ENCODE measurements around the gene NCOA1. TPM values are rescaled to one million over a fixed set of nuclear protein-coding genes. Genes with fewer than 3 reads are reported as not detected.

The NCOA1 gene
- total and polyA plus RNA-seq, 2 experiments from 2014 or later = 32.5 to 51.7 TPM

DNA sequence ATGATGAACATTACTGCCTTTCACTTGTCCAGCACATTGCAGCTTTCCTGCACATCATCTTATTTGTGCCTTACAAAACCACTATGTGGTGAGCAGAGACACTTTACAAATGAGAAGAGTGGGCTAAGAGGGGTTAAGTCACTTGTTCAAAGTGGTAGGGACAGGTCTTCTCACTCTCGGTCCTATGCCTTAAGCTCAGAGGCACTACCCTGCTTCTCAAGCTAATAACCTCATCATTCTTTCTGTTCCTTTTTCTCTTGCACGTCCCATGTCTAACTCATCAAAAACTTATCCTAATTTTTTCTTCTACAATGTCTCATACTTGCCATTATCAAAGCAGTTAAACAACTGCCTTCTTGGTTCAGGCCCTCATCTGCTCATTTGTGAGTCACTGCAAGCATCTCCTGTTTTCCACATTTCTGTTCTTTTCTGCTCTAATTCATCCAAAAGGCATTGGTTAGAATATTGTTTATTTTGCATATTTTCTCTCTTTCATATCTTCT, 21.9 kb upstream of the NCOA1 start:
- no peak for TF ChIP-seq EZH2phosphoT487 (IDR thresholded peaks at IDR 0.05; ENCODE audit: low read depth, severe bottlenecking, unreplicated experiment)
- TF ChIP-seq, protein P1, sequence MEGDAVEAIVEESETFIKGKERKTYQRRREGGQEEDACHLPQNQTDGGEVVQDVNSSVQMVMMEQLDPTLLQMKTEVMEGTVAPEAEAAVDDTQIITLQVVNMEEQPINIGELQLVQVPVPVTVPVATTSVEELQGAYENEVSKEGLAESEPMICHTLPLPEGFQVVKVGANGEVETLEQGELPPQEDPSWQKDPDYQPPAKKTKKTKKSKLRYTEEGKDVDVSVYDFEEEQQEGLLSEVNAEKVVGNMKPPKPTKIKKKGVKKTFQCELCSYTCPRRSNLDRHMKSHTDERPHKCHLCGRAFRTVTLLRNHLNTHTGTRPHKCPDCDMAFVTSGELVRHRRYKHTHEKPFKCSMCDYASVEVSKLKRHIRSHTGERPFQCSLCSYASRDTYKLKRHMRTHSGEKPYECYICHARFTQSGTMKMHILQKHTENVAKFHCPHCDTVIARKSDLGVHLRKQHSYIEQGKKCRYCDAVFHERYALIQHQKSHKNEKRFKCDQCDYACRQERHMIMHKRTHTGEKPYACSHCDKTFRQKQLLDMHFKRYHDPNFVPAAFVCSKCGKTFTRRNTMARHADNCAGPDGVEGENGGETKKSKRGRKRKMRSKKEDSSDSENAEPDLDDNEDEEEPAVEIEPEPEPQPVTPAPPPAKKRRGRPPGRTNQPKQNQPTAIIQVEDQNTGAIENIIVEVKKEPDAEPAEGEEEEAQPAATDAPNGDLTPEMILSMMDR (IDR thresholded peaks at IDR 0.05; ENCODE audit: poor library complexity) = no peak
- no peak for TF ChIP-seq EZH2 (IDR thresholded peaks at IDR 0.05; ENCODE audit: borderline replicate concordance)
- no peak overlapping the region for H2AFZ ChIP-seq
- WGBS (ENCODE audit: low lambda C conversion rate, missing lambda C conversion rate) = 73% methylated on average over 2 of the region's 2 CpGs
- H3K9me3 ChIP-seq (ENCODE audit: low read depth) = no peaks in the 10 kb centered on the region
- no peaks in the 10 kb centered on the region for H3K4me1 ChIP-seq (ENCODE audit: insufficient read depth)
- H3K4me2 ChIP-seq = no peak overlapping the region
- no peaks in the 10 kb centered on the region for H3K36me3 ChIP-seq (replicated peaks; ENCODE audit: insufficient read depth, low read depth)
- H4K20me1 ChIP-seq (ENCODE audit: insufficient read depth, poor library complexity, severe bottlenecking) = no peaks in the 10 kb centered on the region
- H3K79me2 ChIP-seq = no peaks in the 10 kb centered on the region
- no peak overlapping the region for H3K4me3 ChIP-seq
- DNase-seq (ENCODE audit: low spot score) = no peak
- no peaks in the 10 kb centered on the region for H3K9me2 ChIP-seq (replicated peaks; ENCODE audit: insufficient read depth)
- H3K27ac ChIP-seq = no peak overlapping the region
- no peaks in the 10 kb centered on the region for H3K27me3 ChIP-seq

DNA sequence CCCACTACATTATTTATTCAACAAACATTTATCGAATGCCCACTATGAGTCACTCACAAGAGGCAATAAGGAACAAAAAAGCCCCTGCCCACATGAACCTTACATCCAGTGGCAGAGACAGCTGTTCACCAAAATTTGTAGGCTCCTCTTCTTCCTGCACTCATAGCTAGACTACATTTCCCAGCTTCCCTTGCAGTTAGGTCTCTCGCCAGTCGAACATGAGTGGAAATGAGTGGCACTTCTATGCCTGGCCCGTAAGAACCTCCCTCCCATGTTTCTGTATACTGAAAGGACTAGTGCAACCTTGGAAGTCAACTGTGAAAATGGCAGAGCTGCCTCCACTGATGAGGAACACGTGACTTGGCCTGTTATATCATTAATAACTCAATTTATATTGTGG, 19.4 kb upstream of the NCOA1 start:
- no peak overlapping the region for H3K27ac ChIP-seq
- no peaks in the 10 kb centered on the region for H3K36me3 ChIP-seq (replicated peaks; ENCODE audit: insufficient read depth, low read depth)
- no peaks in the 10 kb centered on the region for H3K79me2 ChIP-seq
- H4K20me1 ChIP-seq (ENCODE audit: insufficient read depth, poor library complexity, severe bottlenecking) = no peaks in the 10 kb centered on the region
- no peaks in the 10 kb centered on the region for H3K9me2 ChIP-seq (replicated peaks; ENCODE audit: insufficient read depth)
- 64% methylated on average over 5 of the region's 5 CpGs for WGBS (ENCODE audit: low lambda C conversion rate, missing lambda C conversion rate)
- H2AFZ ChIP-seq = no peak overlapping the region
- TF ChIP-seq EZH2phosphoT487 (IDR thresholded peaks at IDR 0.05; ENCODE audit: low read depth, severe bottlenecking, unreplicated experiment) (no peak), EZH2 (IDR thresholded peaks at IDR 0.05; ENCODE audit: borderline replicate concordance) (no peak)
- TF ChIP-seq, protein P1 (IDR thresholded peaks at IDR 0.05; ENCODE audit: poor library complexity) = no peak
- no peaks in the 10 kb centered on the region for H3K27me3 ChIP-seq
- no peaks in the 10 kb centered on the region for H3K9me3 ChIP-seq (ENCODE audit: low read depth)
- no peaks in the 10 kb centered on the region for H3K4me1 ChIP-seq (ENCODE audit: insufficient read depth)
- no peak for DNase-seq (ENCODE audit: low spot score)
- H3K4me2 ChIP-seq = no peak overlapping the region
- H3K4me3 ChIP-seq = no peak overlapping the region

DNA sequence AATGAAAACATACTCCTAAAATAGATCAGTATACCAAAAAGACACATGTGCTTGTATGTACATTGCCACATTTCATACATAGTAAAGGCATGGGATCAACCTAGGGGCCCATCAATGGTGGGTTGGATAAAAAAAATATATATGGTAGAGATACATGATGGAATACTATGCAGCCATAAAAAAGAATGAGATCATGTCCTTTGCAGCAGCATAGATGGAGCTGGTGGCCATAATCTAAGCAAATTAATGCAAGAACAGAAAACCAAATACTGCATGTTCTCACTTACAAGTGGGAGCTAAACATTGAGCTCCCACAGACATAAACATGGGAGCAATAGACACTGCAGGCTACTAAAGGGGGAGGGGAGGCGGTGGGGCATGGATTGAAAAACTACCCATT, 18.6 kb upstream of the NCOA1 start:
- H3K4me1 ChIP-seq (ENCODE audit: insufficient read depth) = no peaks in the 10 kb centered on the region
- no peaks in the 10 kb centered on the region for H3K9me3 ChIP-seq (ENCODE audit: low read depth)

More for the DNA sequence above, 18.6 kb upstream of the NCOA1 start:
- no peak for DNase-seq (ENCODE audit: low spot score)
- H3K9me2 ChIP-seq (replicated peaks; ENCODE audit: insufficient read depth) = no peaks in the 10 kb centered on the region
- no peak overlapping the region for H3K27ac ChIP-seq
- WGBS (ENCODE audit: low lambda C conversion rate, missing lambda C conversion rate) = 100% methylated on average over 1 of the region's 1 CpG
- H3K79me2 ChIP-seq = no peaks in the 10 kb centered on the region
- H3K4me3 ChIP-seq = no peak overlapping the region
- no peaks in the 10 kb centered on the region for H3K27me3 ChIP-seq
- no peaks in the 10 kb centered on the region for H3K36me3 ChIP-seq (replicated peaks; ENCODE audit: insufficient read depth, low read depth)
- H3K4me2 ChIP-seq = no peak overlapping the region
- no peak overlapping the region for H2AFZ ChIP-seq
- no peaks in the 10 kb centered on the region for H4K20me1 ChIP-seq (ENCODE audit: insufficient read depth, poor library complexity, severe bottlenecking)
- TF ChIP-seq EZH2 (IDR thresholded peaks at IDR 0.05; ENCODE audit: borderline replicate concordance) = no peak
- TF ChIP-seq EZH2phosphoT487 (IDR thresholded peaks at IDR 0.05; ENCODE audit: low read depth, severe bottlenecking, unreplicated experiment) = no peak
- TF ChIP-seq, protein P1 (IDR thresholded peaks at IDR 0.05; ENCODE audit: poor library complexity) = no peak
